ENCODE data around the gene IFNA6. TPM values are rescaled to one million over a fixed set of nuclear protein-coding genes. Genes with fewer than 3 reads are reported as not detected.

Gene IFNA6
- total RNA-seq, 1 donor from 2014 or later: not detected

DNA sequence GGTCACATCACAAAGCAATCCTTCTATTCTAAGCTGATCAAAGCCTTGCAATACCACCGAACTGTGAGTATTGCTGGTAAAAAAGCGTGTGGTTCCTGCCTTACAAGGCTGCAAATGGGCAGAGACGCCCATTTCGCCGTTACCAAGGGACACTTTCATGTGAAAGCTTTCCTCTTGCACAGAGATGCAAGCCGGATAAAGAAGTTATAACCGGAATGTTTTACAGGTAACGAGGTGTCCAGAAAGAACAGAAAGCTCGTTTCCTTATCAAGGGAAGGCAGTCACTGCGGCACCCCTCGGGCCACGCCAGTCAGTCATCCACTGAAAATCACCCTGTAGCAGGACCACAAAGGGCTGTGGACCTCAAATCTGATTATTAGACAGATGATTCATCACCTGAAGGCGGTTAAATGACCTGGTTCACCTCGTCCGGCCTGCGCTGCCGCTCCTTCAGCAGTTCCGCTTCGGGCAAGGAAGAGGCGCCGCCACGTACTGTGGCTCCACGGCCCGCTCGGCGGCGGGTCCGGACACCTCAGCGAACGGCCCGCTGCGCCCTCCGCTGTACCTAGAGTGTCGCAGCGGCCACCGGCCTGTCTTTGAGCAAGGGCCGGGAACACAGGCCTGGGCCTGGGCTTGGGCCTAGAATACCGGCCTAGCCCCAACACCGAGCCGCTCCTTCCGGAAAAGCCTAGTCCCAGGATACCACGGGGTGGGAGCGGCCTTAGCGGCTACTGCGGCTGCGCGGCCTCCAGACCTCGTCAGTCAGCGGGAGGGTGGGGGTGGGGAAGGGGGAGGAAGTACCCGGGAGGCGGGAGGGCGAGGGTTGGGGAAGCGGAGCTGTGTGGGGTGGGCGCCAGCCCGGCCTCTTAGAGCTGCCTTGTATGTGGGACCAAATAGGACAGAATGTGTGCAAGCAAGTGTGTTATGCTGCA is 15.7 kb downstream of the IFNA6 start, which contains the start of gene KLHL9:
Gene KLHL9 (minus strand): TSS at position 704 of the 932 bp plus-strand sequence. CDS start 545 bp downstream, at position 159.
- ATAC-seq (ENCODE audit: poor library complexity): peak; percentile 100
- intact Hi-C loops (cut with DNase I): no loop called here
- DNase-seq: peak; percentile 95

DNA sequence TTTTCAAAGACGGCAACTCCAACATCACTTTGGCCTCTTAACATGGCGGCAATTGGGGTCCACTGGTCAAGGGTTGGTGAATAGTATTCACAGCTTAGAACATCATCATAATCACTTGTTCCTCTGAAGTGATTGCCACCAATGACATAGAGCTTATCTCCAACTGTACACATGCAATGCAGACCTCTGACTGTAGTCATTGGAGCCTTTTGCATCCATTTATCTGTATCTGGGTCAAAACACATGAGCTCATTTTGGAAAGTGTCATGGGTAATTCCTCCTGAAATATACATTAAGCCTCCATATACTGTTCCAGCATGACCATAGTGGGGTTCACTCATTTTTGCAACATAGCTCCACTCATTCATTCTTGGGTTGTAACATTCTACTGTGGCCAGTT is 17.5 kb downstream of the IFNA6 start:
- intact Hi-C loops (cut with DNase I): no loop called here
- ATAC-seq (ENCODE audit: poor library complexity) (no peak), DNase-seq (no peak)

DNA sequence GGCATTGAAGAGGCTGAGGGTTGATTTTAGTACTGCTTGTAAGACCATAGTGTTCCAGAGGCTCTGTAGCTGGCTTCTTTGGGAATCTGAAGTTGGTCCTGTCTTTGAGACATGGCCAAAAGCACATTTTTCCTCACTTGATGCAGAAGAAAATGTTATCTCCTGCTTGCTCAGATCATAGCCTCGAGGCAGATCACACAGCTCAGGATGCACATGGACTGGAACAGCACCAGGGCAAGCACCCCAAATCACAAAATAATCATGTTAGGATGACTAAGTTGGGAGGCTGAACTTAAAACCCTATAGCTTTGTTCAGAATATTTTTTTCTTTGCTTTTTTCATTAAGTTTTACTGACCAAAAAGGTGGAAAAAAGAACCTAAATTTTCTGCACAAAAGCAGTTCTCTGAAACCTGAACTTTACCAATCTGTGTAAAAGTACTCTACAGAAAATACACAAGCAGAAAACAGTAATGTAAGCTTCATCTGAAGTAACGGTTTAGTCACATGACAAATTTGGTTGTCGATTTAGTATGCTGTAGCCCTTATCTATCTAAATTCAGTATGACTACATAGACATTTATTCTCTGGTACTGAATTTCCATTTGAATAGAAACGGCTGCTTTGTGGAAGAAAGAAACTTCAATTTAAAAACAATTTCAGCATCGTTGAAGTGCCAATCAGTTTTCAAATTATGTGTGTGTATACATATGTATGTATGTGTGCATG is 18.8 kb downstream of the IFNA6 start:
- DNase-seq: no peak
- no peak for ATAC-seq (ENCODE audit: poor library complexity)
- intact Hi-C loops (cut with DNase I): no loop called here

DNA sequence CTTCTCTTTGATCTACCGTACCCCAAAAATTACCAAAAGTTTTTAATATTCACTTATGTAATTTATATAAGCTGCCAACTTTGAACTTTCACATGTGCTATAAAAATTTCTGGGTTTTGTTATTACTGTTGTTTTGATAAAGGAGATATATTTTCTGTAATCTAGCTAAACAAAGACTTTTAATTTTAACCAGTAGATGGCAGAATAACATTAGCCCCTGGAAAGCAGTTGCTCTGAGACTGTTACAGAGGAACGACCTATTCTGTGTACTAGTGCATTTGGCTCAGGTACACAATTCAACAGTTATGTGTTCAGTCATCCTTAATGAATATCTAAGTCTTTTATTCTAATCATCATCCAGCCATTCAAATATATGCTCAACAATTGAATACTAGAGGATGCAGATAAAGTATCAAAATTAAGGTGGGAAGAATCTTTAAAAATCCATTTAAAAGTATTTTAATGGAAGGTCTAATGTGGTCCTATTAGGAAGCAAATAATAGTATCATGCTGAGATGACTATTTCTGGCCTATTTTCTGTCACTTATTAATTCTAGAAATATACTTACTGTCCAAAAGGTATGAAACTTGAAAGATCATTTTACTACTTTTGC is 24.1 kb downstream of the IFNA6 start:
- intact Hi-C loops (cut with DNase I): loop anchor here (5.0 kb wide), 2 partner anchors 71 to 461 kb away; no protein-coding TSS in a partner anchor
- ATAC-seq (ENCODE audit: poor library complexity): peak; percentile 80
- DNase-seq: no peak

DNA sequence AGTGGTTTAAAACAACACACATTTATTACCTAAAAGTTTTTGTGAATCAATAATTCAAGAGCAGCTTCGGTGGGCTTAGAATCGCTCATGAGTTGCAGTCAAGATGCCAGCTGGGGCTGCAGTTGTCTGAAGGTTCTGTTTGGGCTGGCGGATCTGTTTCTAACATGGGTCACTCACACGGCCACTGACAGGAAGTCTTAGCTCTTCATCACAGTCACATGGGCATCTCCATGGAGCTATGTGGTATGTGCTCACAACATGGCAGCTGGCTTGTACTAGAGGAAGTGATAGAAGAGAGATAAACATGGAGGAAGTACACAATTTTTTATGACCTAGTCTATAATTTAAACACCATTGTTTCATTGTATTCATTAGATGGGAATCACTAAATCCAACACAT is 26.6 kb downstream of the IFNA6 start:
- intact Hi-C loops (cut with DNase I): no loop called here

DNA sequence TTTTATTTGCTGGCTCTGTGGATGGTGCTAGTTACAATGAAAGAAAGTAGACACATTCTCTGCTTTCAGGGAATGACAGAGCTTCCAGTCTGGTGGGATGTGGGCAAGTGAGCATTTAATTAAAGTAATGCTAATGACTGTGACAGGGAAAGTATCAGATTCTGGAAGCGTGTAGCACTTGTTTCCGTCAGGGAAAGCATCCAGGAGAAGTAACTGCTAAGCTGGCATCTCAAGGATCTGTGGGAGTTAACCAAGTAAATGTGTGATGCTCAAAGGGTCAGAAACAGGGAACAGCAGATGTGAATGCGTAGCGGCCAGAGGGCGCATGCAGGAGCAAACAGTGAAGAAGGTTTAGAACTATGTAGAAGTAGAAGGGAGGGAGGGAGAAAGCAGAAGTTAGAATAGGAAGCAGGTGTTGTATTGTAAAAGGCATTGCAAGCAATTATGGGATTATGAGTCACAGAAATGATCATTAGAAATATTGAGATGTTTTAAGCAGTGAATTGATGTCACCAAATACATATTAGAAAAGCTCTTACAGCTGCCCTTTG is 27.7 kb downstream of the IFNA6 start:
- intact Hi-C loops (cut with DNase I): no loop called here

More for the DNA sequence above, 26.6 kb downstream of the IFNA6 start:
- DNase-seq (no peak), ATAC-seq (ENCODE audit: poor library complexity) (no peak)

DNA sequence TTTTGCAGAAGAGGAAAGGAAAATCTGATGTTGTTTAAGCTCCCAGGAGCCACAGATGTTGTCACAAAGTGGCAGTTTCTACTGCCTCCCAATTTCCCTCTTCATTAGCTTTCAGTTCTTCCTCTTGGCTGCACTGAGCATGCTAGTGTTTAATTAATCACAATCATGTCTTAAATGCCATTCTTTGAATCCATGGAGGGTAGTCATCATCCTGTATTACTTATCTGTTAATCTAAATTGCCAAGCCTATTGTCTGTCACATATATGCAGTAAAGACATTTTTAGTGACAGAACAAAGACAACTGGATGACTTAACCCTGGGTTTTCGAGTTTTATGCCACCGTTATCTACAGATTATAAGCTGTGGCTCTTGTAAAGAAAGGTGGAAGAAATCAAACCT is 30.2 kb downstream of the IFNA6 start:
- intact Hi-C loops (cut with DNase I): no loop called here
- DNase-seq: no peak
- no peak for ATAC-seq (ENCODE audit: poor library complexity)

More for the DNA sequence above, 27.7 kb downstream of the IFNA6 start:
- ATAC-seq (ENCODE audit: poor library complexity): no peak
- no peak for DNase-seq

DNA sequence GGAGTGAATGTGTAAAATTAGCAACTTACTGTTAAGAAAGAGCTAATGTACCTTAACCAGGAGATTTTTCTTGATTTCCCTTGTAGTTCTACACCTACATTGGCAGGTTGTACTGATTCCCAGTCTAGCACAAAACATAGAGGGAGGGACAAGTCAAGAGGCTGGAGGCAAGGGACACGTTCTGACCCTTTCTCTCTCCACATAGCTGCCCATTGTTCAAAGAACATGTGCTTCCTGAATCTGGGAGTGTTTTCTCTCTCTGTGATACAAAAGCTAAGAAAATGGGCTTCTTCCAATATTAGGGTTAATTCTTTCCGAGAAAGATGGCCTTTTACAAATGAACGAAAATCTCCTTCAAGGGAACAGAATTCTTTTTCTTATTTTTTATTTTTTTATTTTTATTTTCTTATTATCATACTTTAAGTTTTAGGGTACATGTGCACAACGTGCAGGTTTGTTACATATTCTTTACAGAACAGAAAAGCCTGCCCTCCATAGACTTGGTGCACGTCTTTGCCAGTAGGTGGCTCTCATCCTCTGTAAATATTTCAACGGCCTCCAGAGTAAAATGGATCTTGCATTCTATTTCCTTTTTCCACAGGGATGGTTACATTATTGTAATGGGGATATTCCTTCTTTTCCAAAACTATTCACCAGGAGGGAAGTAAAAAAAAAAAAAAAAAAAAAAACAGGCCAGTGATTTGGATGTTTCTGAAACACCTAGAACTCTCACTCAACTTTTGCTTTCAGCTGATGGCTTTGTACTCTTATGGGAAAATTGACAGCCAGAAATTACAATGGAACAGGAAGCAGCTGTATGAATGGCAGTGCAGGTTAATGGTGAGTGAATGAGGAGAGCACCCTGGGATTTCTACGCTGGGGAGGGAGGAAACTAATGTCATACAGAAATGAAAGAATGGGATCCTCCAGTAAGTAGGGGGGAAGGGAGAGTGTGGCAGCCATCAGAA is 32.4 kb downstream of the IFNA6 start:
- ATAC-seq (ENCODE audit: poor library complexity) (peak; percentile 83), DNase-seq (no peak)
- intact Hi-C loops (cut with DNase I): no loop called here

DNA sequence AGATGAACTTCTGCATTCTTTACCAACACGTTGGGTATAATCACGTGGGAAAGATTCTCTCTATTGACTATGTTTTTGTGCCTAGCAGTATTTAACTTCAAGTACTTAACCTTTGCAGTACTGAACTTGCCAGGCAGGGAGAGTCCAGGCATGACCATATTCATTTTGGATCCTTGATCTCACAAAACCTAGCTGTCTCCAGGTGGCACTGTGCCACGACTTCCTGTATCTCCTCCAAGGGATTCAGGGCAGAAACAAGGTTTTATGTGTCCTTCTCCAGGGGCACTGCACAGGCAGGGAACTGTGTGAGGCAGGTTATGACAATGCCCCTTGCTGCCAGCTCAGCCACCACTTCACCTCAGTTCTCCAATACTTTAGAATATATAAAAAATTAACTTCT is 33.8 kb downstream of the IFNA6 start:
- DNase-seq: no peak
- no peak for ATAC-seq (ENCODE audit: poor library complexity)
- intact Hi-C loops (cut with DNase I): no loop called here

DNA sequence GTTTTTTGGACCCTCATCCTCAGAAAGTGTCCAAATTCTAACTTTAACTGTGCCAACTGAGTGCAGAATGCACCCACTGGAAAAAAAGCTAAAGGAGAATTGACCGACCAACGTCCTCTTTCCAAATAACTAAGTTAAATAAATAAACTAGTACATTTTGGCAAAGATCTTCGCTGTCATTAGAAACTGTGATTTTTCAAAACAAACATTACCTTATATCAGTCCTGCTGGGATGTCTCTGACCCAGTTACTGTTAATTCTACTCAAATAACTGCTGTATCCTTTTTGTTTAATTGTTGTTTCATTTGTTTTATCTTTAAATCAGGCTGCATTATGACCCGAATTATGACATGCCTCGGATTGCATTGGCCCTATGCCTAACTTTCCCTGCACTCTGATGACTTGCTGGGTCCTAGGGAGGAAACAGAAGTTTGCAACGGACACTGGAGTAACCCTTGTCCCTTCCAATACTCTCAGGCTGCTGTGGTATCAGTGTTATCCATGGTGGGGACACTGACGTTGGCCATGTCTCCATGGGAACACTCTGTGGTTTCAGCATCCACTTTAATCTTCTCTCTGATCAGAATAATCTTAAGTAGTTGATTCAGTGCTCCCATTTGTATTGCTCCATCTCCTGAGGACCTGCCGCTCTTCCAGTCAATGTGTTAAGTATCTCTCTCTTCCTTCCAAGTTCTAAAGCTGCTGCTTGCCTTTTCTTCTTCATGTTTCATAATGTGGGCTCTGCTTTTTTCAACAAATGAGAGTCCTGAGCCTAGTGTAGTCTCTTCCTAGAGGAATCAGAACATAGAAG is 34.5 kb downstream of the IFNA6 start:
- DNase-seq (no peak), ATAC-seq (ENCODE audit: poor library complexity) (peak; percentile 27)
- intact Hi-C loops (cut with DNase I): no loop called here

DNA sequence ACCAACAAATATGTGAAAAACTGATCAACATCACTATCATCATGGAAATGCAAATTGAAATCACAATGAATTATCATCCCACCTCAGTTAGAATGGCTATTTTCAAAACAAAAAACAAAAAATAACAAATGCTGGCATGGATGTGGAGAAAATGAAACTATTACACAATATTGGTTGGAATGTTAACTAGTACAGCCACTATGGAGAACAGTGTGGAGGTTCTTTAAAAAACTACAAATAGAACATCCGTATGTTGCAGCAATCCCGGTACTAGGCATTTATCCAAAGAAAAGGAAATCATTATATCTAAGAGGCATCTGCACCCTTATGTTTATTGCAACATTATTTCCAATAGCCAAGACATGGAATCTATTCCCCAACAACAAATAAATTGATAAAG is 36.5 kb downstream of the IFNA6 start:
- intact Hi-C loops (cut with DNase I): no loop called here
- no peak for ATAC-seq (ENCODE audit: poor library complexity)
- DNase-seq: no peak

DNA sequence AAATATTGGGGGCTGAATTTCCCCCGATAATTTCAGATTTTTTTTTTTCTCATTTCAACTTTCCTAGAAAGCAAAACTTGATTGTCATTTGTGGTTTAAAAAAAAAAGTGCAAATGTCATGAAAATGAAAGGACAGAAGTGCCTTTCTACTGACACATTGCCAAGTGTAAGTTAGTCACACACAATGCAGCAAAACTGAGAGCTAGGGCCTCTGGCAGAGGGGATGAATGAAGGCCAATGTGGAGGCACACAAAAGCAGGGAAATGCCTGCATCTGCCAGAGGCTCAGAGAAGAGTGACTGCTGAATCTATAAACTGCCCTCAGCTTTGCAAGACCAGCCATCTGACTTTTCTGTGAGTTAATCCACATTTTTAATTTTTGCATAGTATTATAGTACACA is 38.8 kb downstream of the IFNA6 start:
- ATAC-seq (ENCODE audit: poor library complexity) (no peak), DNase-seq (no peak)
- intact Hi-C loops (cut with DNase I): no loop called here

DNA sequence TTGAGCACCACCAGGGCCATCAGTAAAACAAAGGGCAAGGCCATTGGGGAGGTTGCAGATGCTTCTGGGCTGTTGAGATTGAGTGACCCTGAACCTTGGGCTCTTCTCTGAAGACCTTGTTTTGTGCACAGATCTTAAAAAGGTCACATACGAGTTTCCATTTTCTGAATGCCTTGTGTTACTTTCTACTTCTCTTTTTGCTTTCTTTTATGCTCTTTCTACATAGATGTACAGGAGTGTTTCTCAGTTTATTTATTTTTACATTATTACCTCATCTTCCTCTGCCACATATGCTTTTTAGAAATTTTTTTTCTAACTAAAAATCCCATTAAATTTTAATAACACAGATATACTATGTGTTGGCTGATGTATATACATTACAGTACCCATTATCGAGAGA is 45.5 kb downstream of the IFNA6 start, which contains the start of gene IFNA5:
Gene IFNA5 (minus strand): TSS at position 101 of the 400 bp plus-strand sequence. CDS start 57 bp downstream, at position 44.
- DNase-seq: no peak
- intact Hi-C loops (cut with DNase I): no loop called here
- no peak for ATAC-seq (ENCODE audit: poor library complexity)

Measured in Right ventricle myocardium superior (tissue), 1 donor.